ENCODE results near the gene PROM2.

The PROM2 gene

DNA sequence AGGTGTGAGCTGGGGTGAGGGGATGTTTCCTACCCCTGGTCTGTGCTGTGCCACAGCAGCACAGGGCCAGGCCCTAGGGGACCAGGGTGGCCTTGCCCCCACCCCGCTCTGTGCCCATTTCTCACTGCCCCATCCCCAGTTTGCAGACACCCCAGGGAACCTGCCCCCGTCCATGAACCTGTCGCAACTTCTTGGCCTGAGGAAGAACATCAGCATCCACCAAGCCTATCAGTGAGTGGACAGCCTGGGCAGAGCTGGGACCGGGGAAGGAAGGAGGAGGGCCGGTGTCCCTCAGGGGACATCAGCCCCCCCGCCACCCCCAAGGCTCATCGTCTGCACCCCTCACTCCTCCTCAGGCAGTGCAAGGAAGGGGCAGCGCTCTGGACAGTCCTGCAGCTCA, 7.5 kb downstream of the PROM2 start:
- Histone ChIP-seq H3K36me3 (ENCODE audit: insufficient read depth, insufficient read length, low read length) (no peaks in the 10 kb centered on the region), H3K4me3 (ENCODE audit: insufficient read length, low read depth) (no peak overlapping the region), H3K27me3 (ENCODE audit: insufficient read depth, insufficient read length) (no peaks in the 10 kb centered on the region), H3K9me3 (ENCODE audit: insufficient read depth, low read length) (no peaks in the 10 kb centered on the region), H3K4me1 (ENCODE audit: insufficient read depth, insufficient read length) (peaks cover 17% of the 10 kb centered on the region), H3K9ac (ENCODE audit: insufficient read length, low read depth) (no peak overlapping the region)
- TF ChIP-seq SUZ12 (IDR thresholded peaks at IDR 0.05; ENCODE audit: extremely low read depth, insufficient read depth, insufficient read length) (no peak), YY1 (IDR thresholded peaks at IDR 0.05; ENCODE audit: insufficient read depth, insufficient read length) (no peak), ZNF274 (IDR thresholded peaks at IDR 0.05; ENCODE audit: low read depth, low read length) (no peak)
- DNase-seq (ENCODE audit: low read depth, low spot score): no peak

DNA sequence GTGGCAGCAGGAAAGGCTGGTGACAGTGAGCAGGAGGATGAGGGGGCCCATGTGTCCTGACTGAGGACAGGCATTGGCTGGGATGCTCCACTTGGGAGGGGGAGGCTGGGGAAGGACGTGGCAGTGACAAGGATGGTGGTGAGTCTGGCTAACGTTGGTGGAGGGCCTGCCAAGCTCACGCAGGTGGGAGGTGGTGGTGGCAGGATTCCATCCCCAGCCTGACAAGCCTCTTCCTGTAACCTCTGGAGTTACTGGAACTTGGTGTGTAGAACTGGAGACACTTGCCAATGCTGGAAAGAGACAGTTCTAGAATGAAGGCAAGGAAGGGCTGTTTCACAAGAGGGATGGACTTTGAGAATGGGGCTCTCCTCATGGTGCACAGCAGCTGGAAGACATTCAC, 8.2 kb downstream of the PROM2 start:
- Histone ChIP-seq H3K9me3 (ENCODE audit: insufficient read depth, low read length) (no peaks in the 10 kb centered on the region), H3K27me3 (ENCODE audit: insufficient read depth, insufficient read length) (no peaks in the 10 kb centered on the region), H3K4me3 (ENCODE audit: insufficient read length, low read depth) (no peak overlapping the region), H3K9ac (ENCODE audit: insufficient read length, low read depth) (no peak overlapping the region), H3K36me3 (ENCODE audit: insufficient read depth, insufficient read length, low read length) (no peaks in the 10 kb centered on the region), H3K4me1 (ENCODE audit: insufficient read depth, insufficient read length) (peaks cover 10% of the 10 kb centered on the region)
- DNase-seq (ENCODE audit: low read depth, low spot score): no peak
- no peak for TF ChIP-seq YY1 (IDR thresholded peaks at IDR 0.05; ENCODE audit: insufficient read depth, insufficient read length)
- no peak for TF ChIP-seq SUZ12 (IDR thresholded peaks at IDR 0.05; ENCODE audit: extremely low read depth, insufficient read depth, insufficient read length)
- no peak for TF ChIP-seq ZNF274 (IDR thresholded peaks at IDR 0.05; ENCODE audit: low read depth, low read length)

DNA sequence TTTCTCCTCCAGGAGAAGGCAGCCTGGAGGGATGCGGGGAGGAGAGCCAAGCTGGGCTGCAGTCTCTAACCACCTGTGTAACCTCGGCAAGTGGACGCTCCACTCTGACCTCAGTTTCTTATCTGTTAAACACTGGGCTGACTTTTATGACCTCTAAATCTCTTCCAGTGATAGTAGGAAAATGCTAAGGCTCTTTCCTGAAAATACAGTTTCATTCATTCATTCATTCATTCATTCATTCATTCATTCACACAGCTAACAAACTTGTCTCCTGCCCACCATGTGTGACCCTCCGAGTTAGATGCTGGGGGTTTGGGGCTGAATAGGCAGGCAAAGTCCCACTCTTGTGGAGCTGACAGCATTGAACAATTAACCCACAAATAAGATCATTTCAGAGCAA, 9.3 kb downstream of the PROM2 start:
- TF ChIP-seq ZNF274 (IDR thresholded peaks at IDR 0.05; ENCODE audit: low read depth, low read length) (no peak), SUZ12 (IDR thresholded peaks at IDR 0.05; ENCODE audit: extremely low read depth, insufficient read depth, insufficient read length) (no peak), YY1 (IDR thresholded peaks at IDR 0.05; ENCODE audit: insufficient read depth, insufficient read length) (no peak)
- Histone ChIP-seq H3K4me3 (ENCODE audit: insufficient read length, low read depth) (no peak overlapping the region), H3K36me3 (ENCODE audit: insufficient read depth, insufficient read length, low read length) (no peaks in the 10 kb centered on the region), H3K4me1 (ENCODE audit: insufficient read depth, insufficient read length) (peaks cover under 1% of the 10 kb centered on the region), H3K9ac (ENCODE audit: insufficient read length, low read depth) (no peak overlapping the region), H3K27me3 (ENCODE audit: insufficient read depth, insufficient read length) (no peaks in the 10 kb centered on the region), H3K9me3 (ENCODE audit: insufficient read depth, low read length) (no peaks in the 10 kb centered on the region)
- no peak for DNase-seq (ENCODE audit: low read depth, low spot score)

DNA sequence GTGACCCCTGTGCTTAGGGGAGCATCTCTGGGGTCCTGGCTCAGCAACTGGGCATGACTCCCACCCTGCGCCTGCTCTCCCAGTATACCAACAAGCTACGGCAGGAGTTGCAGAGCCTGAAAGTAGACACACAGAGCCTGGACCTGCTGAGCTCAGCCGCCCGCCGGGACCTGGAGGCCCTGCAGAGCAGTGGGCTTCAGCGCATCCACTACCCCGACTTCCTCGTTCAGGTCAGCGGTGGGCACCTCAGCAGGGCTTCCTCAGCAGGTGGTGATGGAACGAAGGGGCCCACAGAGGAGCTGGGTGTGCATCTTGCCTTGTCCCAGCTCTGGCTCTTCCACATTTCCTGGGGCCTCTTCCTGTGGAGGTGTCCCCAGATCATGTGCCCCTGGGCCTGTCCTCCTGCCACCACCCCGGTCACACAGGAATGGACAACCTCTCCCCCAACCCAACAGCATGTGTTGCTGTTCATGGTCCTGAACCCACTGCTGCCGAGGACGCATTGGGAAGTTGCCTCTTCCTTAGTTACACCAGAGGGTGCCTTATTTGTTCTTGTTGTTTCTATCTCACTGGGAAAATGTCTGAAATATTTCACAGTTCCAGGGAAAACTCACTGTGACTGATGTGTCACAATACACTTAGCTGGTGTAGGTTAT, 10.8 kb downstream of the PROM2 start:
- Histone ChIP-seq H3K36me3 (ENCODE audit: insufficient read depth, insufficient read length, low read length) (no peaks in the 10 kb centered on the region), H3K9me3 (ENCODE audit: insufficient read depth, low read length) (peaks cover under 1% of the 10 kb centered on the region; the same call in 1 of the 2 replicates), H3K4me1 (ENCODE audit: insufficient read depth, insufficient read length) (peaks cover 3% of the 10 kb centered on the region), H3K9ac (ENCODE audit: insufficient read length, low read depth) (no peak overlapping the region), H3K27me3 (ENCODE audit: insufficient read depth, insufficient read length) (no peaks in the 10 kb centered on the region), H3K4me3 (ENCODE audit: insufficient read length, low read depth) (no peak overlapping the region)
- no peak for DNase-seq (ENCODE audit: low read depth, low spot score)
- TF ChIP-seq SUZ12 (IDR thresholded peaks at IDR 0.05; ENCODE audit: extremely low read depth, insufficient read depth, insufficient read length): no peak
- TF ChIP-seq ZNF274 (IDR thresholded peaks at IDR 0.05; ENCODE audit: low read depth, low read length): no peak
- TF ChIP-seq YY1 (IDR thresholded peaks at IDR 0.05; ENCODE audit: insufficient read depth, insufficient read length): no peak

- H3K36me3 ChIP-seq (ENCODE audit: insufficient read depth, insufficient read length, low read length): no peaks in the 10 kb centered on the region
- H3K4me1 ChIP-seq (ENCODE audit: insufficient read depth, insufficient read length): peaks cover 3% of the 10 kb centered on the region
- H3K4me3 ChIP-seq (ENCODE audit: insufficient read length, low read depth): no peak overlapping the region
- DNase-seq (ENCODE audit: low read depth, low spot score): no peak
- TF ChIP-seq YY1 (IDR thresholded peaks at IDR 0.05; ENCODE audit: insufficient read depth, insufficient read length): no peak
- TF ChIP-seq SUZ12 (IDR thresholded peaks at IDR 0.05; ENCODE audit: extremely low read depth, insufficient read depth, insufficient read length): no peak
- TF ChIP-seq ZNF274 (IDR thresholded peaks at IDR 0.05; ENCODE audit: low read depth, low read length): no peak
- no peaks in the 10 kb centered on the region for H3K27me3 ChIP-seq (ENCODE audit: insufficient read depth, insufficient read length)
- H3K9ac ChIP-seq (ENCODE audit: insufficient read length, low read depth): no peak overlapping the region
- peaks cover 5% of the 10 kb centered on the region; the same call in 1 of the 2 replicates for H3K9me3 ChIP-seq (ENCODE audit: insufficient read depth, low read length)
Observed at GRCh38 chr2:95285542-95285932, 11.3 kb downstream of the PROM2 start.

GRCh38 chr2:95287336-95287735, 13.1 kb downstream of the PROM2 start:
- Histone ChIP-seq H3K9me3 (ENCODE audit: insufficient read depth, low read length) (peaks cover 19% of the 10 kb centered on the region; the same call in 1 of the 2 replicates), H3K4me3 (ENCODE audit: insufficient read length, low read depth) (no peak overlapping the region), H3K27me3 (ENCODE audit: insufficient read depth, insufficient read length) (no peaks in the 10 kb centered on the region), H3K36me3 (ENCODE audit: insufficient read depth, insufficient read length, low read length) (no peaks in the 10 kb centered on the region), H3K9ac (ENCODE audit: insufficient read length, low read depth) (no peak overlapping the region), H3K4me1 (ENCODE audit: insufficient read depth, insufficient read length) (peaks cover 3% of the 10 kb centered on the region)
- no peak for DNase-seq (ENCODE audit: low read depth, low spot score)
- TF ChIP-seq ZNF274 (IDR thresholded peaks at IDR 0.05; ENCODE audit: low read depth, low read length) (no peak), YY1 (IDR thresholded peaks at IDR 0.05; ENCODE audit: insufficient read depth, insufficient read length) (no peak), SUZ12 (IDR thresholded peaks at IDR 0.05; ENCODE audit: extremely low read depth, insufficient read depth, insufficient read length) (no peak)

DNA sequence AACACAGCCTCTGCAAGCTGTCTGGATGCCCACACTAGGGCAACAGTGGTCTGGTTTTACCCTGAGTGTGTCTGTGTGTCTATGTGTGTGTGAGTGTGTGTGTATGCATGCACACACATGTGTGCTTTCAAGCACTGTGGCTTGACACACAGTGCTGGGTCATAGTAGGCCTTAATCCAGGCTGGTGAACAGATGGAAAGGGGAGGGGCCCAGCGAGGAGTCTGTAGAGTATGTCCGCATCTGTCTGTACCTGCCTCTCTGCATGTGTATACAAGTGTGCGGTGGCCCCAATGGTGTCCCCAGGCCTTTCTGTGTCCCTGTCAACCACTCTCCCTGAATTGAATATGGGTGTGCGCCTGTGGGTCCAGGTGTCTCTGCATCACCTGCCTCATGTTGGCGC, 13.6 kb downstream of the PROM2 start:
- Histone ChIP-seq H3K27me3 (ENCODE audit: insufficient read depth, insufficient read length) (no peaks in the 10 kb centered on the region), H3K36me3 (ENCODE audit: insufficient read depth, insufficient read length, low read length) (no peaks in the 10 kb centered on the region), H3K9me3 (ENCODE audit: insufficient read depth, low read length) (peaks cover 23% of the 10 kb centered on the region; the same call in 1 of the 2 replicates), H3K4me3 (ENCODE audit: insufficient read length, low read depth) (no peak overlapping the region), H3K9ac (ENCODE audit: insufficient read length, low read depth) (no peak overlapping the region), H3K4me1 (ENCODE audit: insufficient read depth, insufficient read length) (peaks cover 3% of the 10 kb centered on the region)
- DNase-seq (ENCODE audit: low read depth, low spot score): no peak
- TF ChIP-seq ZNF274 (IDR thresholded peaks at IDR 0.05; ENCODE audit: low read depth, low read length) (no peak), SUZ12 (IDR thresholded peaks at IDR 0.05; ENCODE audit: extremely low read depth, insufficient read depth, insufficient read length) (no peak), YY1 (IDR thresholded peaks at IDR 0.05; ENCODE audit: insufficient read depth, insufficient read length) (no peak)

All from NT2/D1 (cell line).